HepG2 (cell line): ENCODE measurements around the gene MB. TPM values are rescaled to one million over a fixed set of nuclear protein-coding genes. Genes with fewer than 3 reads are reported as not detected.
A peak's percentile ranks its signal among the peaks of the same experiment; 100 is the strongest.

Experiments used
- ATM ChIP-seq: fragments of 450-650 bp; IDR thresholded peaks from 2 replicates; pipeline ENCODE4 v1.7.1; 2017; ENCODE audit warnings: mild to moderate bottlenecking, borderline replicate concordance
- GATAD2A ChIP-seq: IDR thresholded peaks from 2 replicates; pipeline ENCODE4 v1.6.1; 2016
- GMEB1 ChIP-seq: sonication (generic); formaldehyde crosslinking; IDR thresholded peaks from 2 replicates; pipeline ENCODE4 v1.5.1; 2020; ENCODE audit warnings: missing genetic modification reagents, mild to moderate bottlenecking, borderline replicate concordance
- HBP1 ChIP-seq: IDR thresholded peaks from 2 replicates; pipeline ENCODE4 v1.6.1; 2016; ENCODE audit warnings: low read depth, control low read depth
- HCFC1 ChIP-seq: fragments of 150-350 bp; IDR thresholded peaks from 2 replicates; pipeline ENCODE4 v1.6.1; 2014; ENCODE audit warnings: low read depth, low read length
- HDAC2 ChIP-seq: sonication (generic); formaldehyde crosslinking; IDR thresholded peaks from 2 replicates; pipeline ENCODE4 v1.4.0; 2020; ENCODE audit warnings: missing genetic modification reagents
- MAX ChIP-seq: IDR thresholded peaks from 2 replicates; pipeline ENCODE4 v1.6.1; 2012; ENCODE audit warnings: inconsistent platforms
- PHB2 ChIP-seq: fragments of 450-650 bp; IDR thresholded peaks from 2 replicates; pipeline ENCODE4 v1.6.1; 2018; ENCODE audit not compliant: partially characterized antibody
- RBAK ChIP-seq: sonication (generic); formaldehyde crosslinking; IDR thresholded peaks from 2 replicates; pipeline ENCODE4 v1.5.1; 2020; ENCODE audit warnings: mild to moderate bottlenecking, missing genetic modification reagents
- SMARCC2 ChIP-seq: fragments of 450-650 bp; IDR thresholded peaks from 2 replicates; pipeline ENCODE4 v1.6.1; 2017; ENCODE audit warnings: antibody characterized with exemption, mild to moderate bottlenecking
- TBX2 ChIP-seq: sonication (generic); formaldehyde crosslinking; IDR thresholded peaks from 2 replicates; pipeline ENCODE4 v1.5.0; 2020; ENCODE audit warnings: missing genetic modification reagents, mild to moderate bottlenecking, borderline replicate concordance
- TEAD3 ChIP-seq: optimal IDR thresholded peaks from 2 replicates; pipeline ENCODE3; 2016; ENCODE audit warnings: borderline replicate concordance
- THYN1 ChIP-seq: sonication (generic); formaldehyde crosslinking; IDR thresholded peaks from 2 replicates; pipeline ENCODE4 v1.8.1; 2023; ENCODE audit warnings: low read depth, mild to moderate bottlenecking, moderate library complexity, missing genetic modification reagents, borderline replicate concordance
- ZBTB34 ChIP-seq: sonication (generic); formaldehyde crosslinking; IDR thresholded peaks from 2 replicates; pipeline ENCODE4 v1.8.0; 2022; ENCODE audit warnings: mild to moderate bottlenecking, missing genetic modification reagents
- ZFX ChIP-seq: sonication (generic); formaldehyde crosslinking; IDR thresholded peaks from 2 replicates; pipeline ENCODE4 v1.4.0; 2020; ENCODE audit warnings: mild to moderate bottlenecking, low read depth, missing genetic modification reagents, moderate library complexity
- ZFY ChIP-seq: sonication (generic); formaldehyde crosslinking; IDR thresholded peaks from 2 replicates; pipeline ENCODE4 v1.4.0; 2020; ENCODE audit warnings: missing genetic modification reagents
- ZNF160 ChIP-seq: sonication (generic); formaldehyde crosslinking; IDR thresholded peaks from 2 replicates; pipeline ENCODE4 v1.8.0; 2022; ENCODE audit warnings: mild to moderate bottlenecking, inconsistent platforms, missing genetic modification reagents
- ZNF20 ChIP-seq: sonication (generic); formaldehyde crosslinking; IDR thresholded peaks from 2 replicates; pipeline ENCODE4 v1.4.0; 2020; ENCODE audit warnings: mild to moderate bottlenecking, moderate library complexity, missing genetic modification reagents
- ZNF3 ChIP-seq: IDR thresholded peaks from 2 replicates; pipeline ENCODE4 v1.7.0; 2017; ENCODE audit warnings: inconsistent platforms
- ZNF431 ChIP-seq: sonication (generic); formaldehyde crosslinking; IDR thresholded peaks from 2 replicates; pipeline ENCODE4 v1.9.0; 2022; ENCODE audit warnings: missing genetic modification reagents, low read depth, mild to moderate bottlenecking, borderline replicate concordance
- ZNF432 ChIP-seq: sonication (generic); formaldehyde crosslinking; IDR thresholded peaks from 2 replicates; pipeline ENCODE4 v1.5.0; 2020; ENCODE audit warnings: missing genetic modification reagents, mild to moderate bottlenecking, borderline replicate concordance
- ZNF687 ChIP-seq: sonication (generic); formaldehyde crosslinking; IDR thresholded peaks from 2 replicates; pipeline ENCODE4 v1.5.1; 2020; ENCODE audit warnings: mild to moderate bottlenecking, missing genetic modification reagents, moderate library complexity
- polyA plus RNA-seq, 8 experiments: library from polyadenylated mRNA; depleted of rRNA in 3 of 8; stranded (reverse) in 7 of 8; unstranded in 1 of 8; fragments of >200 nt; fragmentation: Illumina TruSeq in 4 of 8; extraction: Trizol in 4 of 8; gene quantifications; 2 replicates each; pipeline versions ENCODE4 v1.2.1 to v1.2.3, GENCODE V29; 2011 to 2016; ENCODE audit warnings: low read depth in 4 of 8, missing spikeins in 1 of 8, mixed read lengths in 1 of 8; ENCODE audit not compliant: insufficient read depth in 1 of 8
- total RNA-seq, 5 experiments: library from RNA; depleted of rRNA; stranded (reverse); fragments of >200 nt; fragmentation: Illumina TruSeq; extraction: Trizol; gene quantifications; 2 replicates each; pipeline ENCODE4 v1.2.3, GENCODE V29; 2016; ENCODE audit warnings: low read depth in 1 of 5

The MB gene
- total and polyA plus RNA-seq, 2 of the 13 experiments (the other 11 are each of a cell fraction or from before 2014, with no cell fraction given), result 0.07 TPM; not detected in 1

- no peak for TF ChIP-seq ZNF431
- 0 out of 2 replicates have a peak, but pooled peaks have one; percentile 29 for TF ChIP-seq HDAC2 (CRISPR knock-in tag)
- TF ChIP-seq MAX, result 0 out of 2 replicates have a peak, but pooled peaks have one; percentile 45
- no peak for TF ChIP-seq ZNF432
- peak; percentile 23; the same call in 1 of the 2 replicates for TF ChIP-seq ZFY (CRISPR knock-in tag)
- TF ChIP-seq HCFC1, result no peak
- TF ChIP-seq ZFX (CRISPR knock-in tag), result peak; percentile 7; the same call in 1 of the 2 replicates
- TF ChIP-seq GATAD2A (CRISPR knock-in tag), result 0 out of 2 replicates have a peak, but pooled peaks have one; percentile 19
- no peak for TF ChIP-seq GMEB1 (CRISPR knock-in tag)
- no peak for TF ChIP-seq ZBTB34
- TF ChIP-seq THYN1 (CRISPR knock-in tag), result no peak
- TF ChIP-seq PHB2, result no peak
- TF ChIP-seq TBX2 (CRISPR knock-in tag), result peak; percentile 57; the same call in 1 of the 2 replicates
- no peak for TF ChIP-seq SMARCC2
- TF ChIP-seq RBAK (CRISPR knock-in tag), result no peak
- TF ChIP-seq ATM, result no peak
- TF ChIP-seq HBP1 (CRISPR knock-in tag), result no peak
- peak; percentile 51 for TF ChIP-seq ZNF687 (CRISPR knock-in tag)
- TF ChIP-seq TEAD3, result peak; percentile 35
- TF ChIP-seq ZNF3, result no peak
- no peak for TF ChIP-seq ZNF20 (CRISPR knock-in tag)
- TF ChIP-seq ZNF160 (CRISPR knock-in tag), result no peak
Observed at GRCh38 chr22:35612903-35613302, 4.2 kb downstream of the MB start (continued).
